H9 (cell line): Measurements from ENCODE around the gene SMURF1. TPM values are rescaled to one million over a fixed set of nuclear protein-coding genes. Genes with fewer than 3 reads are reported as not detected.

ENCODE experiments used
- DNase-seq: peaks from one replicate; pipeline ENCODE4 v3.0.0-alpha.2; 2017
- H2AFZ ChIP-seq: one replicate; pipeline ENCODE4 v1.6.1; 2013; ENCODE audit warnings: mild to moderate bottlenecking, low read length, control low read depth, moderate library complexity
- H2AK5ac ChIP-seq: 2 replicates; pipeline ENCODE4 v1.6.1; 2013; ENCODE audit warnings: low read length, control low read depth, mixed read lengths; ENCODE audit not compliant: insufficient read length
- H2BK120ac ChIP-seq: one replicate; pipeline ENCODE4 v1.6.1; 2013; ENCODE audit warnings: low read depth, mild to moderate bottlenecking, low read length, control low read depth, inconsistent platforms; ENCODE audit not compliant: poor library complexity, severe bottlenecking
- H2BK12ac ChIP-seq: 2 replicates; pipeline ENCODE4 v1.6.1; 2013; ENCODE audit warnings: low read length, control low read depth, mixed read lengths, low read depth; ENCODE audit not compliant: insufficient read length
- H2BK15ac ChIP-seq: 2 replicates; pipeline ENCODE4 v1.6.1; 2013; ENCODE audit warnings: low read depth, low read length, control low read depth
- H2BK20ac ChIP-seq: one replicate; pipeline ENCODE4 v1.6.1; 2013; ENCODE audit warnings: low read depth, mild to moderate bottlenecking, low read length, control low read depth, inconsistent platforms; ENCODE audit not compliant: poor library complexity, severe bottlenecking
- H2BK5ac ChIP-seq: 2 replicates; pipeline ENCODE4 v1.6.1; 2013; ENCODE audit warnings: low read length, control low read depth, mixed read lengths; ENCODE audit not compliant: insufficient read length
- H3K14ac ChIP-seq: 2 replicates; pipeline ENCODE4 v1.6.1; 2013; ENCODE audit warnings: low read length, control low read depth; ENCODE audit not compliant: insufficient read depth
- H3K18ac ChIP-seq: 2 replicates; pipeline ENCODE4 v1.6.1; 2013; ENCODE audit warnings: low read depth, mild to moderate bottlenecking, mixed read lengths, low read length, control low read depth; ENCODE audit not compliant: insufficient read length
- H3K23ac ChIP-seq: 2 replicates; pipeline ENCODE4 v1.6.1; 2013; ENCODE audit warnings: low read length, control low read depth, mixed read lengths, low read depth; ENCODE audit not compliant: insufficient read length
- H3K23me2 ChIP-seq: 2 replicates; pipeline ENCODE4 v1.6.1; 2013; ENCODE audit warnings: low read depth, mild to moderate bottlenecking, mixed read lengths, low read length, control low read depth; ENCODE audit not compliant: insufficient read length, poor library complexity, severe bottlenecking
- H3K27ac ChIP-seq: 2 replicates; pipeline ENCODE4 v1.5.1; 2013; ENCODE audit warnings: low read length, control low read depth, mixed read lengths, low read depth; ENCODE audit not compliant: insufficient read length
- H3K27me3 ChIP-seq: 2 replicates; pipeline ENCODE4 v1.6.1; 2013; ENCODE audit warnings: low read length, control low read depth, inconsistent platforms; ENCODE audit not compliant: insufficient read depth
- H3K4ac ChIP-seq: 2 replicates; pipeline ENCODE4 v1.6.1; 2013; ENCODE audit warnings: low read depth, mild to moderate bottlenecking, control low read depth, inconsistent platforms, low read length, moderate library complexity
- H3K4me1 ChIP-seq: 2 replicates; pipeline ENCODE4 v1.6.1; 2013; ENCODE audit warnings: low read length, control low read depth, inconsistent platforms; ENCODE audit not compliant: insufficient read depth
- H3K4me2 ChIP-seq: 2 replicates; pipeline ENCODE4 v1.6.1; 2013; ENCODE audit warnings: low read length, control low read depth, mixed read lengths; ENCODE audit not compliant: insufficient read length, insufficient read depth
- H3K56ac ChIP-seq: 2 replicates; pipeline ENCODE4 v1.6.1; 2013; ENCODE audit warnings: low read depth, mild to moderate bottlenecking, mixed read lengths, low read length, control low read depth; ENCODE audit not compliant: insufficient read length
- H3K79me1 ChIP-seq: 2 replicates; pipeline ENCODE4 v1.6.1; 2013; ENCODE audit warnings: low read depth, mild to moderate bottlenecking, moderate library complexity, low read length, control low read depth, inconsistent platforms; ENCODE audit not compliant: insufficient read depth, poor library complexity, severe bottlenecking
- H3K79me2 ChIP-seq: 2 replicates; pipeline ENCODE4 v1.6.1; 2013; ENCODE audit warnings: low read length, control low read depth, inconsistent platforms; ENCODE audit not compliant: insufficient read depth
- H3K9ac ChIP-seq: 2 replicates; pipeline ENCODE4 v1.6.1; 2013; ENCODE audit warnings: low read length, control low read depth, mixed read lengths; ENCODE audit not compliant: insufficient read length; ENCODE audit errors: extremely low read depth
- H3K9me3 ChIP-seq: one replicate; pipeline ENCODE4 v1.6.1; 2013; ENCODE audit warnings: low read depth, low read length, inconsistent platforms; ENCODE audit not compliant: control insufficient read depth
- H3T11ph ChIP-seq: one replicate; pipeline ENCODE4 v1.6.1; 2013; ENCODE audit warnings: mild to moderate bottlenecking, low read length, control low read depth, inconsistent platforms
- H4K20me1 ChIP-seq: one replicate; pipeline ENCODE4 v1.6.1; 2013; ENCODE audit not compliant: control insufficient read depth, insufficient read length, insufficient read depth
- H4K5ac ChIP-seq: 2 replicates; pipeline ENCODE4 v1.6.1; 2013; ENCODE audit warnings: low read depth, mild to moderate bottlenecking, mixed read lengths, low read length, control low read depth; ENCODE audit not compliant: insufficient read length
- H4K8ac ChIP-seq: replicated peaks from 2 replicates; pipeline ENCODE4 v1.6.1; 2013; ENCODE audit warnings: low read length, control low read depth, mixed read lengths, low read depth; ENCODE audit not compliant: insufficient read length
- H4K91ac ChIP-seq: 2 replicates; pipeline ENCODE4 v1.6.1; 2013; ENCODE audit warnings: low read depth, mild to moderate bottlenecking, moderate library complexity, mixed read lengths, low read length, control low read depth; ENCODE audit not compliant: insufficient read length
- H3K27ac Mint-ChIP-seq, 3 experiments: 2 replicates in 2 of 3; 3 replicates in 1 of 3; pipeline ENCODE4 v1.8.0; 2020 to 2021; ENCODE audit warnings: mixed read lengths in 3 of 3, mild to moderate bottlenecking in 1 of 3, moderate library complexity in 1 of 3
- H3K27me3 Mint-ChIP-seq: 2 replicates; pipeline ENCODE4 v1.8.0; 2021; ENCODE audit warnings: low read depth, mild to moderate bottlenecking, moderate library complexity, mixed read lengths
- H3K36me3 Mint-ChIP-seq, 3 experiments: 2 replicates in 2 of 3; 3 replicates in 1 of 3; pipeline ENCODE4 v1.8.0; 2020 to 2021; ENCODE audit warnings: low read depth in 3 of 3, mixed read lengths in 3 of 3; ENCODE audit not compliant: insufficient read depth in 1 of 3
- H3K4me1 Mint-ChIP-seq, 2 experiments: 2 replicates each; pipeline ENCODE4 v1.8.0; 2020; ENCODE audit warnings: mixed read lengths in 2 of 2
- H3K4me3 Mint-ChIP-seq, 2 experiments: 2 replicates in 1 of 2; 3 replicates in 1 of 2; pipeline ENCODE4 v1.8.0; 2020 to 2021; ENCODE audit warnings: mild to moderate bottlenecking in 2 of 2, mixed read lengths in 2 of 2, moderate library complexity in 1 of 2
- H3K9me3 Mint-ChIP-seq, 2 experiments: 2 replicates in 1 of 2; 3 replicates in 1 of 2; pipeline ENCODE4 v1.8.0; 2020; ENCODE audit warnings: mild to moderate bottlenecking in 2 of 2, mixed read lengths in 2 of 2, moderate library complexity in 1 of 2
- WGBS: extraction: QIAGEN DNeasy Blood & Tissue Kit; methylation state at CpG from one replicate; pipeline ENCODE4 v1.1.7; 2013; ENCODE audit warnings: missing lambda C conversion rate, low lambda C conversion rate, mixed read lengths; ENCODE audit not compliant: insufficient read length; ENCODE audit errors: extremely low coverage; 5-methylcytosine and 5-hydroxymethylcytosine counted together
- total RNA-seq: library from RNA; stranded (reverse); gene quantifications from 2 replicates; pipeline ENCODE4 v1.2.1, GENCODE V29; 2021
- TF ChIP-seq, protein P1 (sequence below): fragments of 200-600 bp; sonication (generic); conservative IDR thresholded peaks from 3 replicates; pipeline ENCODE4 v1.8.0; 2021; ENCODE audit warnings: antibody characterized with exemption, mild to moderate bottlenecking

The SMURF1 gene
- total RNA-seq, 1 experiment from 2014 or later: 29.4 TPM

DNA sequence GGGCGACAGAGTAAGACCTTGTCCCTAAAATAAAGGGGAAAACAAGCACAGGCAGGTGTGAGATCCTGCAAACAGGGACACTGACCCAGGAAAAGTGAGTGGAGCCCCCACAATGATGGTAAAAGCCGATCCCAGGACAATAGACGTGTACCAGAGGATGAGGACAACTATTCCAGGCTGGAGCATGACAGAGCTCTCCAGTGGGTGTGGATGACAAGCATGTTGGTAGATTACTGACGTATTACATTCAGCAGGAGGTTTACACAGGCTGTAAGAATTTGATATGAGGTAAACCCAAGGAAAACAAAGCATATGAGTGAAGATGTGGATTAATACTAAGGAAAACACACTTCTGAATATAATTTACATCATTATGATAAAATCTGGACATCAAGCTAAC is 27.8 kb upstream of the SMURF1 start:
- Histone ChIP-seq H4K5ac (no peak overlapping the region), H2BK120ac (no peak overlapping the region), H3K79me1 (no peaks in the 10 kb centered on the region), H2BK12ac (no peak overlapping the region), H4K20me1 (no peaks in the 10 kb centered on the region), H2BK5ac (no peak overlapping the region), H3K9ac (no peak overlapping the region), H3K9me3 (no peaks in the 10 kb centered on the region), H2BK20ac (no peak overlapping the region), H3K27ac (no peak overlapping the region), H4K91ac (no peak overlapping the region), H3K23me2 (no peaks in the 10 kb centered on the region), H3K18ac (no peak overlapping the region), H3K14ac (no peak overlapping the region), H3K56ac (no peak overlapping the region), H2AFZ (no peak overlapping the region), H3K4me2 (no peak overlapping the region), H4K8ac (no peak overlapping the region), H3K27me3 (no peaks in the 10 kb centered on the region), H3K79me2 (no peaks in the 10 kb centered on the region), H2BK15ac (no peak overlapping the region), H3T11ph (no peak overlapping the region), H3K4ac (no peak overlapping the region), H3K23ac (no peak overlapping the region), H2AK5ac (no peak overlapping the region), H3K4me1 (no peaks in the 10 kb centered on the region)
- DNase-seq: no peak
- H3K27me3 Mint-ChIP-seq: peaks cover 23% of the 10 kb centered on the region
- WGBS: no CpG with 5 or more reads among the region's 4 CpGs
- H3K9me3 Mint-ChIP-seq: peaks cover 8 to 10% of the 10 kb centered on the region in 2 experiments; a peak in 4 of 5 replicates
- H3K4me3 Mint-ChIP-seq: no peak overlapping the region
- TF ChIP-seq, protein P1, sequence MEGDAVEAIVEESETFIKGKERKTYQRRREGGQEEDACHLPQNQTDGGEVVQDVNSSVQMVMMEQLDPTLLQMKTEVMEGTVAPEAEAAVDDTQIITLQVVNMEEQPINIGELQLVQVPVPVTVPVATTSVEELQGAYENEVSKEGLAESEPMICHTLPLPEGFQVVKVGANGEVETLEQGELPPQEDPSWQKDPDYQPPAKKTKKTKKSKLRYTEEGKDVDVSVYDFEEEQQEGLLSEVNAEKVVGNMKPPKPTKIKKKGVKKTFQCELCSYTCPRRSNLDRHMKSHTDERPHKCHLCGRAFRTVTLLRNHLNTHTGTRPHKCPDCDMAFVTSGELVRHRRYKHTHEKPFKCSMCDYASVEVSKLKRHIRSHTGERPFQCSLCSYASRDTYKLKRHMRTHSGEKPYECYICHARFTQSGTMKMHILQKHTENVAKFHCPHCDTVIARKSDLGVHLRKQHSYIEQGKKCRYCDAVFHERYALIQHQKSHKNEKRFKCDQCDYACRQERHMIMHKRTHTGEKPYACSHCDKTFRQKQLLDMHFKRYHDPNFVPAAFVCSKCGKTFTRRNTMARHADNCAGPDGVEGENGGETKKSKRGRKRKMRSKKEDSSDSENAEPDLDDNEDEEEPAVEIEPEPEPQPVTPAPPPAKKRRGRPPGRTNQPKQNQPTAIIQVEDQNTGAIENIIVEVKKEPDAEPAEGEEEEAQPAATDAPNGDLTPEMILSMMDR: no peak
- H3K4me1 Mint-ChIP-seq: no peaks in the 10 kb centered on the region
- peak overlapping the region in 1 of 3 experiments; percentile 20; a peak in 1 of 7 replicates for H3K27ac Mint-ChIP-seq
- H3K36me3 Mint-ChIP-seq: peaks cover 0 to 4% (median 0%) of the 10 kb centered on the region in 3 experiments; a peak in 1 of 7 replicates
